ENCODE measurements around the gene BST2. TPM values are rescaled to one million over a fixed set of nuclear protein-coding genes. Genes with fewer than 3 reads are reported as not detected.
A peak's percentile ranks its signal among the peaks of the same experiment; 100 is the strongest.

Gene BST2
- total RNA-seq, 2 donors from 2014 or later = 150 to 282 TPM

DNA sequence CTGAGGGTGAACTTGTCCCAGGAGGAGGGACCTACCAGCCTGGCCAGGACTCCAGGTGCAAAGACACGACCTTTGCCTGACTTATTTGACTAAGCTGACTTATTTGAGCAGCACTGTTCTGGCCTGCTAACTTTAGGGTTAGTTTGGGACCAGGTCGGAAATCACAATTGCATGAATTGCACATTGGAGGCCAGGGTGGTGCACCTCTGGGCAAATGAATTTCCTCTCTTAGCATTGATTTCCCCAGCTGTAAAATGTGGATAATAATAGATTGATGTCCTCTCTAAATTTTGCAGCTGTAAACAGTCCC lies 1.4 kb upstream of the BST2 start:
- ATAC-seq (no peak), DNase-seq (ENCODE audit: low spot score) (no peak)
- H3K36me3 Mint-ChIP-seq = no peaks in the 10 kb centered on the region
- H3K4me1 Mint-ChIP-seq (ENCODE audit: low read depth in 2 of 2) = peaks cover 25 to 40% of the 10 kb centered on the region in 2 donors
- H3K9me3 Mint-ChIP-seq = no peaks in the 10 kb centered on the region
- H3K4me3 Mint-ChIP-seq = peak overlapping the region; percentile 96
- H3K27me3 Mint-ChIP-seq = no peaks in the 10 kb centered on the region
- H3K27ac Mint-ChIP-seq = peak overlapping the region; percentile 89 to 99

DNA sequence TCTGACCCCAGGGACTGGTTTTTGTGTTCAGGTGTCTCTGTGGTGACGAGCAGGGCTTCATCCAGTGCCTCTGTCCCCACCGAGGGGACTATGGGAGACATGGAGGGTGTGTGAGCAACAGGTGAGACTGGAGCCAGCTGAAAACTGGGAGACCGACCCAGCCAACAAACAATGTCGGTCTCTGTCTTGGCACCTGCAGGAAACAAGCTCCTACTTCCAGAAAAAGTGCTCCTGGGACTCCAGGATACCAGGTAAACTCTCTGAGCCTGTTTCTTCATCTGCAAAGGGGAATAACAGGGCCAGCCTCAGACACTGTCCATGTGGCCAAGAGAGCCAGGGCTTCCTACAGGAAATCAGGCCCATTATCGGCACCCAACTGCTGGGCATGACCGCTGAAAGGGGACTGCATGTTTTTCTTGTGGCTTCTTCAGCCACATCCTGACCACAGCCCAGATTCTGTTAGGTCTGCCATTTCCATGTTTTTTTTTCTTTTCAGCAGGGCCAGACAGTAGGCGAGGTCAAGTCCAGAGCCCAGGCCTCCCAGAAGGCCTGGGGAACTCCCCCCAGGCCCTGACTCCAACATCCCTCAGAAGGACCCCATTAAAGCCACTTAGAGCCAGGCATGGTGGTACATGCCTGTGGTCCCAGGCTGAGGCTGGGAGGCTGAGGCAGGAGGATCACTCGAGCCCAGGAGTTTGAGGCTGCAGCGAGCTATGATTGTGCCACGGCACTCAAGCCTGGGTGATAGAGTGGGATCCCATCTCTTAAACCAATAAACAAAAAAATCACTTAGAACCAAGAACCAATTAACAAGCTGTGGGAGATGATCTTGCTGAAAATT lies 836 bp upstream of the BST2 start:
- H3K4me1 Mint-ChIP-seq (ENCODE audit: low read depth in 2 of 2) = peaks cover 25 to 41% of the 10 kb centered on the region in 2 donors
- DNase-seq (ENCODE audit: low spot score) (peak; percentile 81), ATAC-seq (peak; percentile 66 to 71)
- H3K4me3 Mint-ChIP-seq = peak overlapping the region; percentile 96
- peak overlapping the region; percentile 89 to 99 for H3K27ac Mint-ChIP-seq
- H3K9me3 Mint-ChIP-seq = no peaks in the 10 kb centered on the region
- no peaks in the 10 kb centered on the region for H3K27me3 Mint-ChIP-seq
- no peaks in the 10 kb centered on the region for H3K36me3 Mint-ChIP-seq

DNA sequence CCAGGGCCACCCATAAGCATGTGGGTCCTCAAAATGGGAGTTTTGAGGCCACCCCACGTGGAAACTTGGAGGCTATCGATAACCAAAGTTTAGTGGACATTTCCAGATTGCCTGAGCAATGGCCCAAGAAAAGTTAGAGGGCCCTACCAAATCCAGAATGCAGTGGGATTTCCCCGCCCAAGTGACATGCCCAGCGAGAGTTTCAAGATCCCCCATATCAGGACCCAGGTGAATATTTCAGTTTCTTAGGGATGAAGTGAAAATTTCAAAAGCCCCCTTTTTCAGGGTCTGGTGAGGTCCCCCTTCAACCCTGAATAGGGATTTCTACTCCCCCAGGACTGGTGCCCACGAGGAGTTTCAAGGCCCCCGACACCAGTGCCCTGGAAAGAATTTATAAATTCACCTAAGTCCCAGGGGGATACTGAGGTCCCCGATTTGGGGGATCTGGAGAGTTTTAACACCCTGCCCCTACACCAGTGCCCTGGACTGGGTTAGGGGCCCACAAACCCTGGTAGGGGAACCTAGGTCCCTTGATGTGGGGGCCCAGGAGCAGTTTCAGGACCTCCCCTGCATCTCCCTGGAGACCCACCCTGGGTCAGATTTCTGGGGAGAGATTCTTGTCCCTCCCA lies 695 bp downstream of the BST2 start:
- H3K27ac Mint-ChIP-seq = peak overlapping the region; percentile 89 to 99
- no peaks in the 10 kb centered on the region for H3K36me3 Mint-ChIP-seq
- ATAC-seq (no peak), DNase-seq (ENCODE audit: low spot score) (no peak)
- H3K9me3 Mint-ChIP-seq = no peaks in the 10 kb centered on the region
- H3K4me3 Mint-ChIP-seq = peak overlapping the region; percentile 96
- no peaks in the 10 kb centered on the region for H3K27me3 Mint-ChIP-seq
- H3K4me1 Mint-ChIP-seq (ENCODE audit: low read depth in 2 of 2) = peaks cover 25 to 44% of the 10 kb centered on the region in 2 donors

DNA sequence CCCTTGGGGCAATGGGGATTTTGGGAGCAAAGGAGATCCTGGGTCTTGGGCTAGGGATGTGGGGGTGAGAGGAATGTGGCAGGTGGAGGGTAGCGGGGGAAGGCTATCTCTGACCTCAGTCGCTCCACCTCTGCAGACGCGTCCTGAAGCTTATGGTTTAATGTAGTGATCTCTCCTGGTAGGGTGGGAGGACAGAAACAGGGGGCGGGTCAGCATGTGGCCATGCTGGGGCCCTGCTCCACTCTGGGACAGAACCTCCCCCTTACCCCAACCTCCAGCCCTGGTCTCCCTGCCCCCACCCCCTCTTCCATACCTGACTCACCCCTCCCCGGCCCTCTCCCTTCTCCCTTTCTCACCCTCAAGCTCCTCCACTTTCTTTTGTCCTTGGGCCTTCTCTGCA lies 1.4 kb downstream of the BST2 start:
- no peaks in the 10 kb centered on the region for H3K27me3 Mint-ChIP-seq
- peak overlapping the region; percentile 96 for H3K4me3 Mint-ChIP-seq
- H3K4me1 Mint-ChIP-seq (ENCODE audit: low read depth in 2 of 2) = peaks cover 25 to 44% of the 10 kb centered on the region in 2 donors
- DNase-seq (ENCODE audit: low spot score) = no peak
- peak overlapping the region; percentile 89 to 99 for H3K27ac Mint-ChIP-seq
- no peaks in the 10 kb centered on the region for H3K9me3 Mint-ChIP-seq
- no peaks in the 10 kb centered on the region for H3K36me3 Mint-ChIP-seq
- no peak for ATAC-seq

DNA sequence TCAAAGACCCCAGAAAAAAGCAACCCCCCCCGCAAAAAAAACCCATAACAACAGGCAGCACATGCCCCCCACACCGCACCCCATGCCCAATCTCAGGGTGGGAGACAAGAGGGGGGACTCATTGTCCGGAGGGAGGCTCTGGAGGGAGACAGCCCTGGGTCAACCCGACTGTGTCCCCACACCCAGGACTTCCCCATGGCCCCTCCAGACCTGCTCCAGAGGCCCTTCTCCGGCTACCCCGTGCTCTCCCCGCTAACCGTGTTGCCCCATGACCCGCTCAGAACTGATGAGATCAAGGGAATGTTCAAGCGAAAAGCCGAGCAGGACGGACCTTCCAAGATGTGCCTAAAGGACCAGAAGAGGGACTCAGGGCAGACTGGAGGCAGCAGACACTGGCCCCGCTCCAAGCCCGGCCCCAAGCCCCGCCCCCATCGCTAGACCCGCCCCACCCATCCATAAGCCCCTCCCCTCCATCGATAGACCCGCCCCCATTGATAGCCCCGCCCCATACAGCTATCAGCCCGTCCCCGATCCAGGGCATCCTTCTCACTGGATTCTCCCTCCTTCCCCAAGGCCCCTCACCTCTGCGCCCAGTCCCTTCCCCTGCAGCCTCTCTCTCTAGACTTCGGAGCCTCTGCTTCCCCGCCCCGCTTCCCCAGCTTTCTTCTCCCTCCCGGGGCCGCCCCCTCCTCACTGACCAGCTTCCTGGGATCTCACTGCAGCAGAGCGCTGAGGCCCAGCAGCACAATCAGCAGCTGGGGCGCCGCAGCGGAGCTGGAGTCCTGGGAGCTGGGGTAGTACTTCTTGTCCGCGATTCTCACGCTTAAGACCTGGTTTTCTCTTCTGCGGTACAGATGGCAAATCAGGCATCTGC lies 2.2 kb downstream of the BST2 start:
- H3K27ac Mint-ChIP-seq = peak overlapping the region; percentile 89 to 99
- ATAC-seq = peak; percentile 31 to 36
- H3K36me3 Mint-ChIP-seq = no peaks in the 10 kb centered on the region
- peaks cover 25 to 44% of the 10 kb centered on the region in 2 donors for H3K4me1 Mint-ChIP-seq (ENCODE audit: low read depth in 2 of 2)
- H3K9me3 Mint-ChIP-seq = no peaks in the 10 kb centered on the region
- H3K27me3 Mint-ChIP-seq = no peaks in the 10 kb centered on the region
- H3K4me3 Mint-ChIP-seq = peak overlapping the region; percentile 96
- DNase-seq (ENCODE audit: low spot score) = no peak

DNA sequence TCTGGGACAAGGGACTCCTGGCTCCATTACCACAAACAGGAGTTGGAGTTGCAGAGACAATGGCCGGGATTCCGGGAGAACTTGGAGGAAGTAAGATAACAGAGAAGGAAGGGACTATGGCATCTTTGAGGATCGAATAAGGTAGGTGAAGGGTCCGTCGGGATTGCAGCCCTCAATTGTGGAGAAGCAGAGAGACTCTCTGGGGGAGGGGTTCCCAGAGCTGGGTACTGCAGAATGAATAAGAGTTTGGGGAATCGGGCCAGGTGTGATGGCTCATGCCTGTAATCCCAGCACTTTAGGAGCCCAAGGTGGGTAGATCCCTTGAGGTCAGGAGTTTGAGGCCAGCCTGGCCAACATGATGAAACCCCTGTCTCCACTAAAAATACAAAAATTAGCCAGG lies 3.8 kb downstream of the BST2 start:
- H3K36me3 Mint-ChIP-seq = no peaks in the 10 kb centered on the region
- H3K4me1 Mint-ChIP-seq (ENCODE audit: low read depth in 2 of 2) = peaks cover 14 to 38% of the 10 kb centered on the region in 2 donors
- H3K9me3 Mint-ChIP-seq = no peaks in the 10 kb centered on the region
- no peak overlapping the region for H3K27ac Mint-ChIP-seq
- no peak for DNase-seq (ENCODE audit: low spot score)
- no peak overlapping the region for H3K4me3 Mint-ChIP-seq
- no peaks in the 10 kb centered on the region for H3K27me3 Mint-ChIP-seq
- no peak for ATAC-seq

DNA sequence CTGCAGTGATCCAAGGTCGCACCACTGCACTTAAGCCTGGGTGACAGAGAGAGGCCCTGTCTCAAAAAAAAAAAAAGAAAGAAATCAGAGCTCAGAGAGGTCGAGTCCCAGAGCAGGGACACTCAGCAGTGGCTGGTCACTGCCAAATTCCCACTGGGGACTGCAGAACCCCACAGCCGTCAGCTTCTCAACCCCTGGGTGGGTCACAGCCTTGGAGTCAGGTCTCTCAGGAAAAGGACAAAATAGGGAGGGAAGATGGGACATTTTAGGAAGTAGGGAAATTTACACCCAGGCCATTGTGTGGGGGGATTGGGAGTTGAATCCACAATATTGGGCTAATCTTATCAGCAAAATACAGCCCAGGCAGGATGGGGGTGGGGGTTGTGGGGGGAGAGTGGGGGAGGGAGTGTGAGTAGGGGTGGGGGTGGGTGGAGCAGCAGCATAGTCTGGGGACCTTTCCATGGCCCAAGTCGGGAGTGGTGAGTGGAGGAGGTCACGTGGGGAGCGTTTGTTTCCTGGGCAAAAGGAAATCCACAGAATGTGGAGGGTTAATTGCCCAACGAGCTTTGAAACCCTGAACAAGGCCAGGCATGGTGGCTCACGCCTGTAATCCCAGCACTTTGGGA lies 6.4 kb downstream of the BST2 start:
- H3K27ac Mint-ChIP-seq = no peak overlapping the region
- H3K4me1 Mint-ChIP-seq (ENCODE audit: low read depth in 2 of 2) = peaks cover 9 to 25% of the 10 kb centered on the region in 2 donors
- no peaks in the 10 kb centered on the region for H3K36me3 Mint-ChIP-seq
- DNase-seq (ENCODE audit: low spot score) = no peak
- H3K9me3 Mint-ChIP-seq = no peaks in the 10 kb centered on the region
- H3K27me3 Mint-ChIP-seq = no peaks in the 10 kb centered on the region
- no peak overlapping the region for H3K4me3 Mint-ChIP-seq
- no peak for ATAC-seq

DNA sequence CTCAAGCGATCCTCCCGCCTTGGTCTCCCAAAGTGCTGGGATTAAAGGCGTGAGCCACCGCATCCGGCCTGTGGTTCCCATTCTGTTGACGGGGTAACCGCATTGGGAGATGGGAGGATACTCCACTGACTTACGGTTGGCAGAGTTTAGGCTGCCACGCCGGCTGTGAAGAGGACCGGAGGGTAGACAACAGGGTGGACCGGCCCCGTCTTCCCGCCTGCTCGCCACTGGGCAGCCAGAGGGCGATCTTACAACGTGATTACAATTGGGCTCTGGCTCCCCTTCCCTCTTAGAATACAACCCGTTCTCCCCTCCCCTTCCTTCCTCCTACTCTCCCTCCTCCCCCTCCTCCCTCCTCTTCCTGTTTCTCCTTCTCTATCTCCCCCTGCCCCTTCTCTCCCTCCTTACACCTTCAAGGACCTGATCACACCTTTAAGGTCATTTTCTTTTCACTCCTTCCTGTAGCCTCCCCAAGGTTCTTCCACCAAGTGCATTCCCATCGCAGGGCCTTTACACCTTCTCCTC lies 10.5 kb downstream of the BST2 start:
- DNase-seq (ENCODE audit: low spot score) (peak; percentile 76), ATAC-seq (peak in 1 of 2 donors; percentile 59)
- Mint-ChIP-seq H3K9me3 (no peaks in the 10 kb centered on the region), H3K4me1 (ENCODE audit: low read depth in 2 of 2) (peaks cover 19 to 21% of the 10 kb centered on the region in 2 donors), H3K27me3 (peaks cover 0 to 3% of the 10 kb centered on the region in 2 donors), H3K36me3 (no peaks in the 10 kb centered on the region), H3K4me3 (no peak overlapping the region), H3K27ac (peak overlapping the region in 1 of 2 donors; percentile 78)

DNA sequence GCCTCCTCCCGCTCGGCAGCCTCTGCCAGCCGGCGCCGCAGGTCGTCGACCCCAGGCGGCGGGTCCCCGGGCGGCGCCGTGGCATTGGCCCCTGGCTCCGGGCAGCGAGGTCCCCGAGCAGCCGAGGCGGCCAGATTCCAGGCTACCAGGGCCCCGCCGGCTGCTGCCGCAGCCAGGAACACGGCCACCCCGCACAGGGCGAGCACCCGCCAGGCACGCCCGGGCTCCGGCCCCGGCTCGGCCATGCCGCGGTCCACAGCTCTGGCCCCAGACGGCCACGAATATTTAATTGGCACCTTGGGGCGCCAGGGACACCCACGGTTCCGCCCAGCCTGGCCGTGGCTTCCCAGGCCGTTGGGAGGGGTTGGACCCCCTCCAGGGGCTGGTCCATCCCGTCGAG lies 11.5 kb downstream of the BST2 start, which contains the start of gene CCDC194:
Gene CCDC194 (minus strand): TSS at position 283 of the 400 bp plus-strand sequence. CDS start 38 bp downstream, at position 245.
- ATAC-seq = no peak
- Mint-ChIP-seq H3K36me3 (no peaks in the 10 kb centered on the region), H3K4me1 (ENCODE audit: low read depth in 2 of 2) (peaks cover 19 to 21% of the 10 kb centered on the region in 2 donors), H3K27ac (peak within 1 kb of the TSS in 1 of 2 donors; percentile 78), H3K27me3 (peaks cover 0 to 3% of the 10 kb centered on the region in 2 donors), H3K4me3 (no peak within 1 kb of the TSS), H3K9me3 (no peaks in the 10 kb centered on the region)
- DNase-seq (ENCODE audit: low spot score) = no peak

DNA sequence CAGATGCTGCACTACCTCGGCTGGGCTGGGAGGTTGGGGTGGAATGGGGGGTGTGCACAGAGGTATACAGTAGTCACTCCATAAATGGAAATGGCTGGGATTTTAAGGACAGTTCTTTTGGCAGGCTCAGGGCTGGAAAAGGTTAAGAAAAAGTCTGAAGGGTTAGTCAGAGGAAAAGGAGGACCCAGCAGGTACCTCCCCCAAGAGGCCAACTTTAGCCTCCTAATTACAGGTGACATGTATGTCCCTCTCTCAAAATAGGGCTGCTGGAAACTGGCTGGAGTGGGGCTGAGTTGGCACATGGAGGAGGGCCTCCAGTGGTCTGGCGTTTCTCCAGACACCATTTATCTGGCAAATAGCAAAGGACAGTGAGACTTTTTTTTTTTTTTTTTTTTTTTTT lies 12.4 kb downstream of the BST2 start:
- peaks cover 0 to 3% of the 10 kb centered on the region in 2 donors for H3K27me3 Mint-ChIP-seq
- H3K4me1 Mint-ChIP-seq (ENCODE audit: low read depth in 2 of 2) = peaks cover 19 to 21% of the 10 kb centered on the region in 2 donors
- no peaks in the 10 kb centered on the region for H3K36me3 Mint-ChIP-seq
- no peaks in the 10 kb centered on the region for H3K9me3 Mint-ChIP-seq
- ATAC-seq = no peak
- no peak overlapping the region for H3K4me3 Mint-ChIP-seq
- no peak overlapping the region for H3K27ac Mint-ChIP-seq
- no peak for DNase-seq (ENCODE audit: low spot score)

DNA sequence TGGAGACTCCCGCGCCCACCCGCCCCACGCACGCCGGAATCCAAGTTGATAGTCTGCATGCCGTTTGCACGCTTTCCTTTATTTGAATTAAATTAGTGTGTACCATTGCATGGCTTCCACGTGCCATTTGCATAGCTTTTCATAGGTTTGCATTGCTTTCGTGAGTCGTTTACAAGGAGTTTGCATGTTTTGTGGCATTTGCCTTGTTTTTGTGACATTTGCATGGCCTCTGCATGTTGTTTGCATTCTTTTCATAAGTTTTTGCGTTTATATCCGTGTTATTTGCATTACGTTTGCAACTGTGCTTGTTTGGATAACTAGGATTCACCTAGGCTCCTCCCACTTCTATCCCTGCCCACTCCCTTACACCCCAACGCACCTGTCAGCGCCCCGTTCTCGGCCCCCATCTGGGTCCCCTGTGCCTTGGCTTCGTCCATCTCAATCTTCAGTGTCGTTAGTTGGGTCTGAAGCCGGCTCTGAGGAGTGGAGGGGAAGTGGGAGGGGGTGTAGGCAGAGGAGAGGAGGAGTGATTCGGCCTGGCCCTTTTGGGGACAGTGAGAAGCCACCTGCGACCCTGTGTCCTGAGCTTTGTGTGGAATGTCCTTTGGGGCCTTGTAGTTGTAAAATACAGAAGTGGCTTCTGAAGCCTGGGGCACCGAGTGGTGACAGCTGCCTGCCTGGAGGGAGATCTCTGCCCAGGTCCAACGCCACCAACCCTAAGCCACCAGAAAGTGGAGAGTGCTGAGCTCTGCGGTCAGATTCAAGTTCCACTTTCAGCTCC lies 13.9 kb downstream of the BST2 start:
- ATAC-seq (no peak), DNase-seq (ENCODE audit: low spot score) (no peak)
- H3K27me3 Mint-ChIP-seq = peaks cover 0 to 3% of the 10 kb centered on the region in 2 donors
- no peaks in the 10 kb centered on the region for H3K9me3 Mint-ChIP-seq
- H3K36me3 Mint-ChIP-seq = no peaks in the 10 kb centered on the region
- no peak overlapping the region for H3K27ac Mint-ChIP-seq
- peak overlapping the region; percentile 89 for H3K4me3 Mint-ChIP-seq
- H3K4me1 Mint-ChIP-seq (ENCODE audit: low read depth in 2 of 2) = peaks cover 17 to 19% of the 10 kb centered on the region in 2 donors

DNA sequence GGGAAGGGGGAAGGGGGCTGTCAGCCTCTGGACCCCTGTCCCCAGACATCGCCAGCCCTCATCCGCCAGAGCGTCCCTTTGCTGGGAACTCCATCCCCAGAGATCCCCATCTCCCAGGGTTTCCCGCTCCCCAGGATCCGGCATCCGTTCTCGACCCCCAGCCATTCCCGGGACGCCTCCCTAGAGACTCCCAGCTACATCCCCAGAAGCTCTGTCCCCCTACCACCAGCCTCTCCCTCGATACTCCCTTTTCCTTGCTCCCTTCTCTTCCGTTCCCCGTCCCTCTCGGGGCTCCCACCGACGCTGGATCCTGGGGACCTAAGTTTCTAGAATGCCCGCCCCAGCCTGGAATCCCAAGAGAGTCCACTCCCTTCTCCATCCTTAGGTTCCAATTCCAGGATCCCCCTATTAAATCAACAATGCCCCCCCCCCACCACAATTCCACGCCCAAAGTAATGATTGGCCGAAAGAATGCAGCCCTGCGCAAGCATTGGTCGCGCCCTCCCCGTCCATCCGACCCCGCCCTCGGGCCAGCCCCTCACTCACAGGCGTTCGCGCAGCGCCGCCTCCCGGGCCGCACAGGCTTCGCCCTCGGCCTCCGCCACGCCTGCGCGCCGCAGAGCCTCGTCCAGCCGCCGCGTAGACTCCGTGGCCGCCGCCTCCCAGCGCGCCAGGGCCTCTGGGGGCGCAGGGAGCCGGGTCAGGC lies 14.6 kb downstream of the BST2 start:
- no peaks in the 10 kb centered on the region for H3K36me3 Mint-ChIP-seq
- peak overlapping the region; percentile 89 for H3K4me3 Mint-ChIP-seq
- peak overlapping the region in 1 of 2 donors; percentile 64 for H3K27ac Mint-ChIP-seq

More for the DNA sequence above, 14.6 kb downstream of the BST2 start:
- H3K4me1 Mint-ChIP-seq (ENCODE audit: low read depth in 2 of 2) = peaks cover 17 to 19% of the 10 kb centered on the region in 2 donors
- H3K27me3 Mint-ChIP-seq = peaks cover 0 to 3% of the 10 kb centered on the region in 2 donors
- DNase-seq (ENCODE audit: low spot score) (peak; percentile 92), ATAC-seq (peak; percentile 99)
- no peaks in the 10 kb centered on the region for H3K9me3 Mint-ChIP-seq

Data from natural killer cell treated with Interleukin-12 subunit alpha and Interleukin-12 subunit beta and Interleukin-15 and Interleukin-18, amount 100 ng/mL, for 72 hours (primary cell).